Measurements from ENCODE around the gene MICU2.
A peak's percentile ranks its signal among the peaks of the same experiment; 100 is the strongest.

The MICU2 gene

GRCh38 chr13:21516805-21517204, 87.2 kb downstream of the MICU2 start:
- H3K9ac ChIP-seq: no peak overlapping the region
- no peak overlapping the region for H3K4me2 ChIP-seq
- no peak for TF ChIP-seq Cebpa-rat (IDR thresholded peaks at IDR 0.05)
- H3K4me3 ChIP-seq: no peak overlapping the region
- H3K27ac ChIP-seq: no peak overlapping the region
- H3K4me1 ChIP-seq: peaks cover 0 to 7% (median 3%) of the 10 kb centered on the region in 10 experiments; a peak in 9 of 20 replicates
- H4K20me1 ChIP-seq: no peaks in the 10 kb centered on the region
- no peaks in the 10 kb centered on the region for H3K9me3 ChIP-seq (replicated peaks in 1 of 11)
- no peaks in the 10 kb centered on the region for H3K27me3 ChIP-seq
- H3K36me3 ChIP-seq: peaks cover 43 to 99% (median 59%) of the 10 kb centered on the region in 11 experiments

GRCh38 chr13:21511849-21512248, 92.1 kb downstream of the MICU2 start:
- peaks cover 0 to 12% (median 6%) of the 10 kb centered on the region in 10 experiments; a peak in 9 of 20 replicates for H3K4me1 ChIP-seq
- no peak overlapping the region for H3K27ac ChIP-seq
- no peak overlapping the region for H3K4me3 ChIP-seq
- no peaks in the 10 kb centered on the region for H3K27me3 ChIP-seq
- TF ChIP-seq Cebpa-rat (IDR thresholded peaks at IDR 0.05): no peak
- H3K4me2 ChIP-seq: peak overlapping the region in 5 of 11 experiments; percentile 25 to 45 (median 37); a peak in 7 of 22 replicates
- no peaks in the 10 kb centered on the region for H4K20me1 ChIP-seq
- H3K9me3 ChIP-seq (replicated peaks in 1 of 11): no peaks in the 10 kb centered on the region
- peaks cover 38 to 97% (median 62%) of the 10 kb centered on the region in 11 experiments for H3K36me3 ChIP-seq
- no peak overlapping the region for H3K9ac ChIP-seq

GRCh38 chr13:21504379-21504778, 99.6 kb downstream of the MICU2 start:
- Histone ChIP-seq H3K27me3 (no peaks in the 10 kb centered on the region), H3K9ac (no peak overlapping the region), H3K36me3 (peaks cover 46 to 91% (median 58%) of the 10 kb centered on the region in 11 experiments), H3K4me2 (no peak overlapping the region), H3K27ac (no peak overlapping the region), H3K4me1 (no peaks in the 10 kb centered on the region), H3K4me3 (no peak overlapping the region), H4K20me1 (no peaks in the 10 kb centered on the region), H3K9me3 (replicated peaks in 1 of 11) (no peaks in the 10 kb centered on the region)
- no peak for TF ChIP-seq Cebpa-rat (IDR thresholded peaks at IDR 0.05)

GRCh38 chr13:21501686-21502085, 102.3 kb downstream of the MICU2 start:
- peaks cover 45 to 90% (median 55%) of the 10 kb centered on the region in 11 experiments for H3K36me3 ChIP-seq

DNA sequence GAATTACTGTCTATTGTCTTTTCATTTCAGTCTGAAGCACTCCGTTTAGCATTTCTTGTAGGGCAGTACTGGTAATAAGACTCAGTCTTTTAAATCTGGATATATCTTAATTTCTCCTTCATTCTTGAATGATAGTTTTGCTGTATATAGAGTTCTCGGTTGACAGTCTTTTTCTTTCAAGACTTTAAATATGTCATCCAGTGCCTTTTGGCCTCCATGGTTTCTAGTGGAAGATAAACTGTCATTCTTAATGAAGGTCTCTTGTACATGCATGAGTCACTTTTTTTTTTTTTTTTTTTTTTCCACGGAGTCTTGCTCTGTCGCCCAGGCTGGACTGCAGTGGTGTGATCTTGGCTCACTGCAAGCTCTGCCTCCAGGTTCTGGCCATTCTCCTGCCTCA, 117.6 kb downstream of the MICU2 start:
- H3K27ac ChIP-seq: no peak overlapping the region
- no peaks in the 10 kb centered on the region for H3K27me3 ChIP-seq
- no peaks in the 10 kb centered on the region for H4K20me1 ChIP-seq
- peaks cover 39 to 49% (median 46%) of the 10 kb centered on the region in 11 experiments for H3K9me3 ChIP-seq (replicated peaks in 1 of 11)
- H3K4me2 ChIP-seq: no peak overlapping the region
- H3K4me3 ChIP-seq: no peak overlapping the region
- no peak for TF ChIP-seq Cebpa-rat (IDR thresholded peaks at IDR 0.05)
- H3K36me3 ChIP-seq: peaks cover 31 to 47% (median 39%) of the 10 kb centered on the region in 11 experiments
- no peak overlapping the region for H3K9ac ChIP-seq
- H3K4me1 ChIP-seq: no peaks in the 10 kb centered on the region

More at GRCh38 chr13:21501686-21502085, 102.3 kb downstream of the MICU2 start:
- no peaks in the 10 kb centered on the region for H3K27me3 ChIP-seq
- H3K9me3 ChIP-seq (replicated peaks in 1 of 11): no peaks in the 10 kb centered on the region
- TF ChIP-seq Cebpa-rat (IDR thresholded peaks at IDR 0.05): no peak
- H3K4me3 ChIP-seq: no peak overlapping the region
- no peak overlapping the region for H3K4me2 ChIP-seq
- H3K27ac ChIP-seq: no peak overlapping the region
- H3K9ac ChIP-seq: no peak overlapping the region
- no peaks in the 10 kb centered on the region for H3K4me1 ChIP-seq
- no peaks in the 10 kb centered on the region for H4K20me1 ChIP-seq

- H3K36me3 ChIP-seq: peaks cover 13 to 26% (median 14%) of the 10 kb centered on the region in 11 experiments; a peak in 20 of 22 replicates
- peaks cover 28 to 33% (median 32%) of the 10 kb centered on the region in 11 experiments for H3K9me3 ChIP-seq (replicated peaks in 1 of 11)
- H3K9ac ChIP-seq: no peak overlapping the region
- no peak overlapping the region for H3K4me3 ChIP-seq
- H4K20me1 ChIP-seq: no peaks in the 10 kb centered on the region
- no peak for TF ChIP-seq Cebpa-rat (IDR thresholded peaks at IDR 0.05)
- no peaks in the 10 kb centered on the region for H3K4me1 ChIP-seq
- H3K4me2 ChIP-seq: no peak overlapping the region
- no peak overlapping the region for H3K27ac ChIP-seq
- H3K27me3 ChIP-seq: no peaks in the 10 kb centered on the region
These were observed 120.2 kb downstream of the MICU2 start for GRCh38 chr13:21483748-21484147.

DNA sequence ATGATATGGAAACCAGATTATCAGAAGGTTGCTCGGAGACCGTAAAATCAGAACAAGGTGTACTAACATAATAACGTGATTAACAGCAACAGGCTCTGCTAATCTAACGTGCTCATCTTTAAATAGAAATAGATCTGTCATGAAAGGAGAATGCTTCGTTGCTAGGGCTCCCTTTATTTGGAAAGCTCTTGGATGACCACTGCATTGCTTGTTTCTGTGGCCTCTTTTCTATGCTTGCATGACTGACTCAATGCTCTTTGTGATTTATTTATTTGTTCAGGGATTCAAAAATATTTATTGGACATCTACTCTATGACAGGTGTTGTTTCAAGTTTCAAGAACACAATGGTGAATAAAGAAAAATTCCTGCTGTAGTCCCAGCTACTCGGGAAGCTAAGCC, 122.6 kb downstream of the MICU2 start:
- Histone ChIP-seq H3K9me3 (replicated peaks in 1 of 11) (peaks cover 5 to 9% (median 8%) of the 10 kb centered on the region in 11 experiments), H3K36me3 (peaks cover 0 to 6% (median 0%) of the 10 kb centered on the region in 11 experiments; a peak in 2 of 22 replicates), H4K20me1 (no peaks in the 10 kb centered on the region), H3K4me1 (peaks cover 0 to 11% (median 3%) of the 10 kb centered on the region in 10 experiments; a peak in 6 of 20 replicates), H3K27ac (no peak overlapping the region), H3K27me3 (no peaks in the 10 kb centered on the region), H3K4me2 (no peak overlapping the region), H3K9ac (no peak overlapping the region; a peak in 1 of 22 replicates), H3K4me3 (no peak overlapping the region)
- no peak for TF ChIP-seq Cebpa-rat (IDR thresholded peaks at IDR 0.05)

- Histone ChIP-seq H3K9me3 (replicated peaks in 1 of 11) (no peaks in the 10 kb centered on the region), H3K27ac (no peak overlapping the region), H3K36me3 (no peaks in the 10 kb centered on the region), H3K27me3 (no peaks in the 10 kb centered on the region), H3K4me1 (peaks cover 0 to 11% (median 3%) of the 10 kb centered on the region in 10 experiments; a peak in 6 of 20 replicates), H3K9ac (no peak overlapping the region), H3K4me3 (no peak overlapping the region), H3K4me2 (no peak overlapping the region), H4K20me1 (no peaks in the 10 kb centered on the region)
- TF ChIP-seq Cebpa-rat (IDR thresholded peaks at IDR 0.05): no peak
These were observed 124.8 kb downstream of the MICU2 start for GRCh38 chr13:21478881-21479808.

DNA sequence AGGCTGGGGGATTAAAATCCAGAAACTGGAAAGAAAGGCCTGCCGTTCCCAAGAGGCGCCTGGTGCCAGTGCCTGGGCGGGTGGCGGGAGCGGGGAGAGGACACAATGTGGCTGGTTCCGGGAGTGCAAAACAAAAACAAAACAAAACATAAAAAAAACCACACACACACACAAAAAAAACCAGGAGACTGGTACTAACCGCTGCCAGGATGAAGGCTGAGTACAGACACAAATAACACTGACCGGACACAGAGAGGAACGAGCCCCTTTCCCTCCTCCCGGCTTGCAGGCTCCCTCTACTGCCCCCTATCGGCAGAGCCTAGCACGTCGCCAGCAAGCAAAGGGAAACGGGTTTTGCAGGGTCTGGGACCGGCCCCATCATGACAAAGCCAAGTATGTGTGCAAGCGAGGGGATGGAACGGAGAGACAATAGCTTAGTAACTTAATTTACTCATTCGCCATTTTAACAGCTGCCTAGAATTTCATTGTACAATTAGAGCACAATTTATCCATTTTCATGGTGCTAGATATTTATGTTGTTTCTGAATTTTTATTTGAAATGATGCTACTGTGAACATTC, 127.0 kb downstream of the MICU2 start:
- Histone ChIP-seq H3K27ac (peak overlapping the region in 10 of 11 experiments; percentile 42 to 68 (median 50); a peak in 16 of 22 replicates), H3K9ac (peak overlapping the region; percentile 54 to 84 (median 73))

More for the DNA sequence above, 127.0 kb downstream of the MICU2 start:
- TF ChIP-seq Cebpa-rat (IDR thresholded peaks at IDR 0.05): no peak
- no peaks in the 10 kb centered on the region for H3K27me3 ChIP-seq
- peaks cover 0 to 23% (median 13%) of the 10 kb centered on the region in 10 experiments; a peak in 13 of 20 replicates for H3K4me1 ChIP-seq
- H4K20me1 ChIP-seq: no peaks in the 10 kb centered on the region
- H3K4me2 ChIP-seq: peak overlapping the region; percentile 65 to 90 (median 78)
- peaks cover 0 to 9% (median 0%) of the 10 kb centered on the region in 11 experiments; a peak in 4 of 22 replicates for H3K9me3 ChIP-seq (replicated peaks in 1 of 11)
- H3K36me3 ChIP-seq: no peaks in the 10 kb centered on the region
- H3K4me3 ChIP-seq: peak overlapping the region; percentile 52 to 67 (median 54)

Measured in BLaER1 treated with 17β-estradiol and CSF1 and Interleukin-3, amounts not matched to agents 10 nM and 100 nM (cell line).